ENCODE results near the gene SRPK2.

Gene SRPK2

DNA sequence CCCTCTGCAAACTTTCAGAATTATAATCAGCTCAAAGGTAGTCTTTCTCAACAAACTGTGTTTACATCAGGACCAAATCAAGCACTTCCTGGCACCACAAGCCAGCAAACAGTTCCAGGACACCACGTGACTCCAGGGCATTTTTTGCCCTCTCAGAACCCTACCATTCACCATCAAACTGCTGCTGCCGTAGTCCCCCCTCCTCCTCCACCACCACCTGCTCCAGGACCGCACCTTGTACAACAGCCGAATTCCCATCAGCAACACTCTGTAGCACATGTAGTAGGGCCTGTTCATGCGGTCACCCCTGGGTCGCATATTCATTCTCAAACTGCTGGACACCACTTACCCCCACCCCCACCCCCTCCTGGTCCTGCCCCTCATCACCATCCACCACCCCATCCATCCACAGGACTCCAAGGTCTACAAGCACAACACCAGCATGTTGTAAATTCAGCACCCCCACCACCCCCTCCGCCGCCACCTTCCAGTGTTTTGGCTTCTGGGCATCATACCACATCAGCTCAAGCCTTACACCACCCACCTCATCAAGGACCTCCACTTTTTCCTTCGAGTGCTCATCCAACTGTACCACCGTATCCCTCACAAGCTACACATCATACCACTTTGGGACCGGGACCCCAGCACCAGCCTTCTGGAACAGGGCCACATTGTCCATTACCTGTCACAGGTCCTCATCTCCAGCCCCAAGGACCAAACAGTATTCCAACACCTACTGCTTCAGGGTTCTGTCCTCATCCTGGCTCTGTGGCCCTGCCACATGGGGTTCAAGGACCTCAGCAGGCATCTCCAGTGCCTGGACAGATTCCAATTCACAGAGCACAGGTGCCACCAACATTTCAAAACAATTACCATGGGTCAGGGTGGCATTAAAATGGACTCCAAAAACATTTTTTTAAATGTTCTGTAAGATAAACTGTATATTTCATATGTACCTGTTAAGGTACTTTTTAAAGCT, 276.0 kb downstream of the SRPK2 start (continued):
- TF ChIP-seq, protein P1, sequence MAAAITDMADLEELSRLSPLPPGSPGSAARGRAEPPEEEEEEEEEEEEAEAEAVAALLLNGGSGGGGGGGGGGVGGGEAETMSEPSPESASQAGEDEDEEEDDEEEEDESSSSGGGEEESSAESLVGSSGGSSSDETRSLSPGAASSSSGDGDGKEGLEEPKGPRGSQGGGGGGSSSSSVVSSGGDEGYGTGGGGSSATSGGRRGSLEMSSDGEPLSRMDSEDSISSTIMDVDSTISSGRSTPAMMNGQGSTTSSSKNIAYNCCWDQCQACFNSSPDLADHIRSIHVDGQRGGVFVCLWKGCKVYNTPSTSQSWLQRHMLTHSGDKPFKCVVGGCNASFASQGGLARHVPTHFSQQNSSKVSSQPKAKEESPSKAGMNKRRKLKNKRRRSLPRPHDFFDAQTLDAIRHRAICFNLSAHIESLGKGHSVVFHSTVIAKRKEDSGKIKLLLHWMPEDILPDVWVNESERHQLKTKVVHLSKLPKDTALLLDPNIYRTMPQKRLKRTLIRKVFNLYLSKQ (tag by site-specific recombination; IDR thresholded peaks at IDR 0.05; ENCODE audit: borderline replicate concordance) = no peak
- TF ChIP-seq ZNF518A (tag by site-specific recombination; conservative IDR thresholded peaks at IDR 0.05; ENCODE audit: low read depth) (no peak), ZNF175 (tag by site-specific recombination; IDR thresholded peaks at IDR 0.05) (no peak), ZNF274 (IDR thresholded peaks at IDR 0.05; ENCODE audit: low read length) (no peak), ZNF274 (tag by site-specific recombination; IDR thresholded peaks at IDR 0.05; ENCODE audit: borderline replicate concordance) (no peak), SCRT1 (tag by site-specific recombination; IDR thresholded peaks at IDR 0.05; ENCODE audit: borderline replicate concordance) (no peak), ZNF561 (tag by site-specific recombination; IDR thresholded peaks at IDR 0.05; ENCODE audit: borderline replicate concordance) (no peak), OVOL3 (tag by site-specific recombination; IDR thresholded peaks at IDR 0.05) (no peak), SP2 (tag by site-specific recombination; IDR thresholded peaks at IDR 0.05) (no peak), ZIC2 (tag by site-specific recombination; IDR thresholded peaks at IDR 0.05) (no peak), ZFP41 (tag by site-specific recombination; IDR thresholded peaks at IDR 0.05; ENCODE audit: borderline replicate concordance) (no peak), KLF8 (tag by site-specific recombination; IDR thresholded peaks at IDR 0.05) (no peak), WT1 (tag by site-specific recombination; IDR thresholded peaks at IDR 0.05) (no peak), ZNF600 (tag by site-specific recombination; IDR thresholded peaks at IDR 0.05) (0 out of 2 replicates have a peak, but pooled peaks have one; percentile 22)

- TF ChIP-seq ZNF449 (tag by site-specific recombination; IDR thresholded peaks at IDR 0.05) (0 out of 2 replicates have a peak, but pooled peaks have one; percentile 34), ZXDB (tag by site-specific recombination; IDR thresholded peaks at IDR 0.05) (no peak)
- TF ChIP-seq, protein P2, sequence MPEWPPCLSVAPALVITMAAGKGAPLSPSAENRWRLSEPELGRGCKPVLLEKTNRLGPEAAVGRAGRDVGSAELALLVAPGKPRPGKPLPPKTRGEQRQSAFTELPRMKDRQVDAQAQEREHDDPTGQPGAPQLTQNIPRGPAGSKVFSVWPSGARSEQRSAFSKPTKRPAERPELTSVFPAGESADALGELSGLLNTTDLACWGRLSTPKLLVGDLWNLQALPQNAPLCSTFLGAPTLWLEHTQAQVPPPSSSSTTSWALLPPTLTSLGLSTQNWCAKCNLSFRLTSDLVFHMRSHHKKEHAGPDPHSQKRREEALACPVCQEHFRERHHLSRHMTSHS (tag by site-specific recombination; IDR thresholded peaks at IDR 0.05) = no peak
- H3K27ac ChIP-seq (ENCODE audit: extremely low read depth, low read depth, low read length) = no peak overlapping the region
- ChIA-PET POLR2A (no interaction called here), CTCF (no interaction called here)
- no peaks in the 10 kb centered on the region for H3K9me3 ChIP-seq (ENCODE audit: control insufficient read depth, insufficient read depth, low read depth, low read length)
- no peak overlapping the region for H3K4me3 ChIP-seq (ENCODE audit: low read depth, low read length)
- H3K36me3 ChIP-seq (ENCODE audit: control insufficient read depth in 2 of 2, insufficient read depth in 1 of 2, low read length in 2 of 2) = peaks cover 53 to 87% of the 10 kb centered on the region in 2 experiments
- no peaks in the 10 kb centered on the region for H3K4me1 ChIP-seq (ENCODE audit: control insufficient read depth, insufficient read depth, low read length)
These were observed 281.3 kb downstream of the SRPK2 start for GRCh38 chr7:105107458-105107857.

All from HEK293 (cell line).